22Rv1 (cell line): ENCODE measurements around the gene TRAIP.

Experiments
- CTCF ChIP-seq: fragments of 450-650 bp; IDR thresholded peaks from 2 replicates; pipeline ENCODE4 v1.5.1; 2017; ENCODE audit warnings: mild to moderate bottlenecking
- ZFX ChIP-seq: fragments of 450-650 bp; IDR thresholded peaks from 2 replicates; pipeline ENCODE4 v1.6.1; 2017; ENCODE audit warnings: antibody characterized with exemption, borderline replicate concordance

GRCh38 chr3:49896345-49896744 lies 40.0 kb upstream of the TRAIP start:
- no peak for TF ChIP-seq CTCF
- no peak for TF ChIP-seq ZFX
